Diencephalon (tissue), 1 donor: ENCODE data around the gene RABGAP1L. TPM values are rescaled to one million over a fixed set of nuclear protein-coding genes. Genes with fewer than 3 reads are reported as not detected.

ENCODE experiments used
- small RNA-seq: library from RNA; depleted of rRNA; stranded (forward); fragments of <200 nt; gene quantifications from one replicate; pipeline ENCODE3, GENCODE V24; 2014
- total RNA-seq: library from RNA; depleted of rRNA; stranded (reverse); fragments of >200 nt; gene quantifications from one replicate; pipeline ENCODE4 v1.2.3, GENCODE V29; 2014

RABGAP1L gene
- total RNA-seq, result 136 TPM

DNA sequence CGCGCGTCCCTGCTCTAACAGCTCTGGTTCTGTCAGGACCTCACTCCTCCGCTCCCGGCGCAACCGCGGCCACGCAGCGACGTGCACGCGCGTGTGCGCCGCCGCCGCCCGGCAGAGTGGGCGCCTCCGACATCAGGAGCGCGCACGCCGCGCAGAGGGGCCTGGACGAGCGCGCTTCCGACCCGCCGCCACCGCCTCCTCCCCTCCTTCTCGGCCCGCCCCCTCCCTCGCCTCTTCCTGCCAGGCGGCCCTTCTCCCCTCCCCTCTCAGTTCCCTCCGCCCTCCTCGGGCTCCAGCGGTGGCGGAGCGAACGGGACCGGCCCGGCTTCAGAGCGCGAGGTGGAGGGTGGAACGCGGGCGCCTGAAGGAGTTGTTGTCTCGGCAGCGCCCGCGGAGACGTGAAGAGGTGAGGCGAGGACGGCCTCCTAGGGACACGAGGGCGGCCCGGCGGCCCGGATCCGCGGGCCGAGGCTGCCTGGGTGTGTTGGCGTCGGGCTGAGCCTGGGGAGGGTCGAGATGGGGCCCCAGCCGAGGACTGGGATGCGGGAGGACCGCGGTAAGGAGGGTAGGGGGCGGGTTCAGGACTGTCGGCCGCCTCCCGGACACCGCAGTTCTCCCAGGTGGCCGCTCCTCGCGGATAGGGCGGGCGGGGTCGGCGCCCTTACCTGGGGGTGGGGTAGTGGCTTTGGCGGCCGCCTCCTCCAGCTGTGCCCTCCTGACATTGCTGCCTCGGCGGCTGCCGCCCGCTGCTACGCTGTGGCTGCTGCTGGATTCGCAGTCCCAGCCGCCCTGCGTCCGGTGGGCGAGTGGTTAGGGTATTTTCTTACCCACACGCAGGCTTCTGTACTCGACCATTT is at the start of gene RABGAP1L:
Gene RABGAP1L (plus strand): TSS at position 269 of the 857 bp plus-strand sequence.

DNA sequence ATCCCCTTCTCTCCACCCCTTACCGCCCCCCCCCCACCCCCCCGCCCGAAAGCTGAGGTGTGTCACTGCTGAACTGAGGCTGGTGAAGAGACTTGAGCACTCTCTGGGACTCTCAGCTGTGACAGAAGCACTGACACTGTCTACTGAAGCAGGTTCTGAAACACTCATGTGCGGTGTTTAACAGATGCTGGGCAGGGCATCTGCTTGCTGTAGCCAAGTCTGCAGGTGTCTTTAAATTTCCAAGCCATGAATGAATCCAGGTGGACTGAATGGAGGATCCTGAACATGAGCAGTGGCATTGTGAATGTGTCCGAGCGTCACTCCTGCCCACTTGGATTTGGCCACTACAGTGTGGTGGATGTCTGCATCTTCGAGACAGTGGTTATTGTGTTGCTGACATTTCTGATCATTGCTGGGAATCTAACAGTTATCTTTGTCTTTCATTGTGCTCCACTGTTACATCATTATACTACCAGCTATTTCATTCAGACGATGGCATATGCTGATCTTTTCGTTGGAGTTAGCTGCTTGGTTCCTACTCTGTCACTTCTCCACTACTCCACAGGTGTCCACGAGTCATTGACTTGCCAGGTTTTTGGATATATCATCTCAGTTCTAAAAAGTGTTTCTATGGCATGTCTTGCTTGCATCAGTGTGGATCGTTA is 288.7 kb downstream of the RABGAP1L start, which contains the start of gene GPR52:
Gene GPR52 (plus strand): TSS at position 99 of the 665 bp plus-strand sequence. CDS start 148 bp downstream, at position 247.

DNA sequence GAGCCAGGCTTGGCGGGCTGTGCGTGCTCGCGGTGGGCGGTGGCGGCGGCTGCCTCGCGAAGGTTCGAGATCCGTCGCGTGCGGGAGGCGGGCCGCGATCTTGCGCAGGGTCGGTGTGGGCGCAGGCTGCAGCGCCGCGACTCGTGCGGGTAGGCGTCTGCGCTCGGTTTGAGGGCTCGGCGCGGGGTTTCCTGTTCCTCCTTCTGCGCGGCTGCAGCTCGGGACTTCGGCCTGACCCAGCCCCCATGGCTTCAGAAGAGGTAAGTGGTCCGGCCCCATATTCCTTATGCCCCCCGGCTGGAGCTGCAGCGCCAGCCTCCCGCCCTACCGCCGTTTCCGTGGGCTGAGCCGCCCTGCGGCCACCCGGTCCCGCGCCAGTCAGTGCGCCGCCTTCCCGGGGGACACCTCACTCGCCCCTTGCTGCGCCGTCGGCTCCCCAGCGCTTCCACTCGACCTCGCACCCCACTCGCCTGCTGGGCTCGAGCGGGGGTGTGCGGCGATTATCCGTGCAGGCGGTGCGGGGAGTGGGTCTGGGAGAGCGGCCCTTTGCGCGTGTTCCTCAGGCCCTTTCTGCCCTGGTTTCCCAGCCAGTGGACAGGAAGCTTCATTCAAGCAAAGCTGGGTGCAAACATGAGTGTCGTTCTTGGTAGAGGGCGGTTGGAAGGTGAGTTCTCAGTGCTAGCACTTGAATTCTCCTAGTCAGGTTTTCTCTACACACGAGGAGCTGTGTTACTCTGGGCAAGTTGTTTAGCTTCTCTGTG is 840.8 kb downstream of the RABGAP1L start, which contains the start of gene CACYBP:
Gene CACYBP (plus strand): TSS at position 12 of the 761 bp plus-strand sequence. CDS start 234 bp downstream, at position 246.

DNA sequence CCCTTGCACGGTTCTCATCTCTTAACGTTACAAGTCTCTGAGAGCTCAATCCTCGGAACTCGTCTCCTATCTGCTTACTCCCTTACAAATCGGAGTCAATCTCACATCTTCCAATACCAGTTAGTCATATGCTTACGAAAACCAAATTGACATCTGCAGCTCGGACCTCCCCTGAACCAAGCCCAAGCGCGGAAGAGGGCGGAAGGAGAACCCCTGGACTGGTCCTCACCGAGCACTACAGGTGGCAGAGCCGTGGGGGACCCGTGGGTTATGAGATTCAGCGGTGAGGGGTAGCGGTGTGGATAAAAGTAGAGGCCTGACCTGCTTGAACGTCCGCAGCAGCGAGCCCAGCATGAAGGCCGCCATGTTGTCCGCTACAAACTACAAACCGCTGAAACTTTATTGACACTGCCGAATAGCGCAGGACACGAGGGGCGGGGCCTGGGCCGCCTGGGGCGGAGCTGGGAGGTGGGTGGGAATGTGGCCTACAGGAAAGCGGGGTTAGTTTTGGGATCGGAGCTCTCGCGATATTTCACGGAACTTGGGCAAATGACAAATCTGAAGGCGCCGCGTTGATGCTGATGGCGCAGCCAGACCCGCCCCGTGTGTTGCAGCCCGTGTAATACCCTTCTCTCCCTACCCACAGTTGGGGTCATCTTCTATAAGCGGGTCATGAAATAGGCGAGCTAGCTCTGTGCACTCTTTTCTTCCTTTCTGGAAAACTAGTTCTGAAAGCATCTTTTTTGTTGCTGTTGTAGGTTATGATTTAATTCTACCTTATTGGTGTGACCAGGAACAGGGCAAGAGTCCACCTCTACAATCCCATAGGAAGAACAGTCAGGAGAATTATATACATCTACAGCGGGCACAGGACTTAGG is 864.0 kb downstream of the RABGAP1L start, which contains the start of gene MRPS14:
Gene MRPS14 (minus strand): TSS at position 383 of the 879 bp plus-strand sequence. CDS start 17 bp downstream, at position 366.

Small RNAs within 50 kb of the gene (small RNA-seq; reads per million reads assigned to genes)
- gene BANF1P4 (not detected), gene RF00019 (not detected), gene RNU6-307P (not detected)

Other genes with a start within 250 kb of the RABGAP1L start
- not detected for gene SERPINC1, start 242.2 kb upstream of the RABGAP1L start, total RNA-seq
- gene RC3H1, start 137.2 kb upstream of the RABGAP1L start, total RNA-seq, result 33.4 TPM